ENCODE results near the gene CD36. TPM values are rescaled to one million over a fixed set of nuclear protein-coding genes. Genes with fewer than 3 reads are reported as not detected.

CD36 gene
- total and polyA plus RNA-seq, 2 of the 8 experiments (the other 6 are each of a cell fraction or from before 2014, with no cell fraction given): 0.33 to 0.60 TPM

- TF ChIP-seq CHD7 (IDR thresholded peaks at IDR 0.05; ENCODE audit: insufficient replicate concordance, low read length) (no peak), TBP (IDR thresholded peaks at IDR 0.05; ENCODE audit: low read depth, low read length) (no peak), JUN (IDR thresholded peaks at IDR 0.05; ENCODE audit: low read depth, low read length) (no peak)
Measured at GRCh38 chr7:80635533-80635932, 2.9 kb upstream of the CD36 start (continued).

All from H1 (cell line).